HG03060 (cell line): ENCODE results near the gene TMEM237.

ENCODE experiments used
- ATAC-seq: cut with Tn5 transposase; IDR thresholded peaks from one replicate; pipeline ENCODE4 v1.9.1; 2021; ENCODE audit warnings: low read depth, moderate number of reproducible peaks; ENCODE audit not compliant: unreplicated experiment

TMEM237 gene

GRCh38 chr2:201642579-201643215 is 606 bp downstream of the TMEM237 start:
- no peak for ATAC-seq

GRCh38 chr2:201642086-201642578 is 1.2 kb downstream of the TMEM237 start:
- no peak for ATAC-seq

- ATAC-seq: no peak
Observed at GRCh38 chr2:201639205-201639604, 4.1 kb downstream of the TMEM237 start.

GRCh38 chr2:201638326-201638725 is 5.0 kb downstream of the TMEM237 start:
- ATAC-seq: no peak

- ATAC-seq: no peak
Observed at GRCh38 chr2:201633661-201634249, 9.5 kb downstream of the TMEM237 start.

GRCh38 chr2:201631041-201631440 is 12.3 kb downstream of the TMEM237 start:
- ATAC-seq: no peak

GRCh38 chr2:201630577-201630976 is 12.7 kb downstream of the TMEM237 start:
- no peak for ATAC-seq

- ATAC-seq: no peak
Observed at GRCh38 chr2:201628545-201628944, 14.8 kb downstream of the TMEM237 start.

- no peak for ATAC-seq
Observed at GRCh38 chr2:201622306-201622970, 20.9 kb downstream of the TMEM237 start.

GRCh38 chr2:201621293-201621999 is 21.9 kb downstream of the TMEM237 start:
- ATAC-seq: no peak

- ATAC-seq: no peak
Observed at GRCh38 chr2:201618744-201619662, 24.3 kb downstream of the TMEM237 start.

- ATAC-seq: no peak
Observed at GRCh38 chr2:201608021-201608420, 35.3 kb downstream of the TMEM237 start.

GRCh38 chr2:201607568-201607967 is 35.7 kb downstream of the TMEM237 start:
- ATAC-seq: no peak

GRCh38 chr2:201600906-201601305 is 42.4 kb downstream of the TMEM237 start:
- ATAC-seq: no peak

- ATAC-seq: no peak
Observed at GRCh38 chr2:201597397-201597796, 45.9 kb downstream of the TMEM237 start.

- no peak for ATAC-seq
Observed at GRCh38 chr2:201580486-201580885, 62.8 kb downstream of the TMEM237 start.

GRCh38 chr2:201579536-201579935 is 63.8 kb downstream of the TMEM237 start:
- ATAC-seq: no peak

GRCh38 chr2:201575971-201576370 is 67.3 kb downstream of the TMEM237 start:
- no peak for ATAC-seq

- ATAC-seq: no peak
Observed at GRCh38 chr2:201574766-201575165, 68.5 kb downstream of the TMEM237 start.

- ATAC-seq: no peak
Observed at GRCh38 chr2:201572846-201573508, 70.3 kb downstream of the TMEM237 start.
